Right ventricle myocardium superior (tissue), 1 donor: ENCODE data around the gene ACER3. TPM values are rescaled to one million over a fixed set of nuclear protein-coding genes. Genes with fewer than 3 reads are reported as not detected.
"Not testable (repeated sequence)": the region's sequence is repeated elsewhere in the genome, so short reads cannot be mapped to it uniquely, and the experiment has no call there.

ENCODE experiments used
- ATAC-seq: fragments of 200-7000 bp; cut with Tn5 transposase; one replicate; pipeline ENCODE4 v1.9.1; 2020; ENCODE audit warnings: mild to moderate bottlenecking; ENCODE audit not compliant: poor library complexity
- DNase-seq: peaks from one replicate; pipeline ENCODE4 v3.0.0-alpha.2; 2020
- intact Hi-C: fragments of 100-400 bp; cut with DNase I; formaldehyde crosslinking; loops from one replicate; pipeline ENCODE4 v1.11.2; 2022
- total RNA-seq: library from RNA; stranded (reverse); fragmentation: NEBNext Ultra II Directional; extraction: Animal tissue kit (Norgen Biotek cat#: 25700); gene quantifications from one replicate; pipeline ENCODE4 v1.2.1, GENCODE V29; 2021
- donor health status: DM: no; HTN: yes; CAD: no; lungs with severe emphysema.

ACER3 gene
- total RNA-seq, 1 donor from 2014 or later: 10.3 TPM

- DNase-seq, intact Hi-C loops, ATAC-seq: not testable (repeated sequence)
Observed at GRCh38 chr11:76963417-76964168, 102.9 kb downstream of the ACER3 start.

DNA sequence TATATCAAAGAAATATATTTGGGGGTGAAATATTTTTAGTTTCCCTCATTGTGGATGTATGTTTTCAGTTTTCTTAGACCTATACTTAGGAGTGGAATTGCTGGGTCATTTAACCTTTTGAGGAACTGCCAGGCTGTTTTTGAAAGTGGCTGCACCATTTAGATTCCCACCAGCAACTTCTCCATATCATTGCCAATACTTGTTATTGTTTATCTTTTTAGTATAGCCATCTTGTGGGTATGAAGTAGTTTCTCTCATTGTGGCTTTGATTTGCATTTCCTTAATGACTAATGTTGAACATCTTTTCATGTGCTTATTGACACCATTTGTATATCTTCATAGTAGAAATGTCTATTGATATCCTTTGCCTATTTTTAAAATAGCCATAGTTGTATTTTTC lies 111.3 kb downstream of the ACER3 start:
- no peak for ATAC-seq

GRCh38 chr11:76974179-76974891 lies 113.6 kb downstream of the ACER3 start:
- no peak for ATAC-seq
- intact Hi-C loops: no loop called here
- no peak for DNase-seq

More for the DNA sequence above, 111.3 kb downstream of the ACER3 start:
- intact Hi-C loops: no loop called here
- no peak for DNase-seq

DNA sequence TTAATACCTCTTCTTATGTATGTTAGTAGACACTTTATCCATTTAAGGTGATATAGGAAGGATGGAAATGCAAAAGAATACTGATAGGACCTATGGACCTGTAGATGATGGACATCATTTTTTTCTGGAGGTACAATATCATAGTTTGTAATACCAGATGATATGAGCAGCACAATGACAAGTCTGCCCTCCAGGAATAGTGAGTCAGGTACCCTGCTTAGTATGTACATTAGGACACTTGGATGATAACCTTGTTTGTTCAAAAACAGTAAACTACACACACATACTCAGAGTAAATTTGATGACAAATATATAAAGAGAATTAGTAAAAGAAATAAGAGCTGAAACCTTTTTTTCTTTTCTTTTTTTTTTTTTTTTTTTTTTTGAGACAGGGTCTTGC lies 114.8 kb downstream of the ACER3 start:
- ATAC-seq (no peak), DNase-seq (no peak)
- intact Hi-C loops: no loop called here

- ATAC-seq: no peak
- intact Hi-C loops: no loop called here
- no peak for DNase-seq
Observed at GRCh38 chr11:76977791-76978190, 117.1 kb downstream of the ACER3 start.

DNA sequence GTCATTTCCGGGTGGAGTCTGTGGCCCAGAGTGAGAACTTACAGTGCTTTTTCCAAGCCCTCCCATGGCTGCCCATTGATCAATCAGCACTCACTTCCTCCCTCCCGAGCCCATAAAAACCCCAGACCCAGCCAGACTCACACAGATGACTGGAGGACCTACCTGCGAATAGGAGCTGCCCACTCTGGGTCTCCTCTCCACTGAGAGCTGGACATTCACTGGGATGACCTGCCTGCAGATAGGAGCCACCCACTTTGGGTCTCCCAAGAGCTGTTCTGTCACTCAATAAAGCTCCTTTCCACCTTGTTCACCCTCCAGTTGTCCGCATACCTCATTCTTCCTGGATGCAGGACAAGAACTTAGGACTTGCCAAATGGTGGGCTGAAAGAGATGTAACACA lies 117.5 kb downstream of the ACER3 start:
- intact Hi-C loops: no loop called here
- no peak for DNase-seq
- ATAC-seq: no peak

GRCh38 chr11:76978818-76979217 lies 118.1 kb downstream of the ACER3 start:
- intact Hi-C loops: no loop called here
- DNase-seq: peak; percentile 47
- peak; percentile 73 for ATAC-seq

- DNase-seq (no peak), ATAC-seq (no peak)
- intact Hi-C loops: no loop called here
Observed at GRCh38 chr11:76980196-76980595, 119.5 kb downstream of the ACER3 start.

- DNase-seq (no peak), ATAC-seq (no peak)
- intact Hi-C loops: no loop called here
Observed at GRCh38 chr11:76984743-76985142, 124.0 kb downstream of the ACER3 start.

DNA sequence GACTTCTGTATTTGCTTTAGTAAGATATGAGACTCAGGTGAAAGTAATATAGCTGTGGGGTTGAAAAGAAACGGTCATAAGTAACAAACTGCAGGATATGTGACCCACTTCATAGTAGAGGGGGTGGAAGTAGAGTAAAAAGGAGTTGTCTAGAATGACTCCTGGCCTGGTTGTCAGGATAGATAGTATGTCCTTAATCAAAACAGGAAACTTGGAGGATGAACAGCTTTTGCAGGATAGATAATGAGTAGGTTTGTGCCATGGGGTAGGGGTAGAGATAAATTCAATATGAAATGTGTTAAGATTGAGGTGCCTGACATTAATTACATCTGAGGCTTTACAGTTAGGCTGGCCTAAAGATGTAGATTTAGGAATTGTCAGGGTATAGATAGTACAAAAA lies 126.5 kb downstream of the ACER3 start:
- intact Hi-C loops: no loop called here
- DNase-seq: no peak
- no peak for ATAC-seq

- ATAC-seq: no peak
- intact Hi-C loops: no loop called here
- DNase-seq: no peak
Observed at GRCh38 chr11:76990628-76991027, 129.9 kb downstream of the ACER3 start.

DNA sequence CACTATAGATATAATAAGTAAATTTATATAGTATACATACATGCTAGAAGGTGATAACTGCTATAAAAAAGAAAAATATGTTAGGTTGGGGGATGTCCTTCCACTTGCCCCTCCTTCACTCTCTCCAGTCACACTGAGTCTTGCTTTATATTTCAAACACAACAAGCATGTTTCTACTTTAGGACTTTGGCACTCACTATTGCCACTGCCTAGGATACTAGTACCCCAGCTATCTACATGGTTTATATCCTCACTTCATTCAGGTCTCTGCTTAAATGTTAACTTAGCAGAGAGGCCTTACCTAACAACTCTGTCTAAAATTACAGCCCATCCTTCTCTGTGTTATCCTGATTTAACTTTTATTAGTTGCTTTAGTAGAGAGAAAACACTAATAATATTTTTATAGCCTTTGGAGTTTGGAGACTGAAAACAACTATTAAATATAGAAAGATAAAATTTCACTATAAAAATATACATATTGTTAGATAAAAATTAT lies 134.4 kb downstream of the ACER3 start:
- ATAC-seq (no peak), DNase-seq (no peak)
- intact Hi-C loops: no loop called here

DNA sequence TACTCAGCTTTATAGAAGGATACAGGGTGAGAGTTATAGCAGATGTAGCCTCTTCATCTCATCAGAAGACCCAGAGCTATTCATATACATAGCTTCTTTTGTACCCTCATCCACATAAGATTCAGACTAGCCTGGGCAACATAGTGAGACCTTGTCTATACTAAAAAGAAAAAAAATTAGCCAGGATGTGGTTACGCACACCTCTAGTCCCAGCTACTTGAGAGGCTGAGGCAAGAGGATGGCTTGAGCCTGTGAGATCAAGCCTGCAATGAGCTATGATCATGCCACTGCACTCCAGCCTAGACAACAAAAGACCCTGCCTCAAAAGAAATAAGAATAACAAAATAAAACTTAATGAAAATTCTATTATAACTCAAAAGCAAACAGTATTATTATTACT lies 136.8 kb downstream of the ACER3 start:
- intact Hi-C loops: no loop called here
- ATAC-seq (no peak), DNase-seq (no peak)

DNA sequence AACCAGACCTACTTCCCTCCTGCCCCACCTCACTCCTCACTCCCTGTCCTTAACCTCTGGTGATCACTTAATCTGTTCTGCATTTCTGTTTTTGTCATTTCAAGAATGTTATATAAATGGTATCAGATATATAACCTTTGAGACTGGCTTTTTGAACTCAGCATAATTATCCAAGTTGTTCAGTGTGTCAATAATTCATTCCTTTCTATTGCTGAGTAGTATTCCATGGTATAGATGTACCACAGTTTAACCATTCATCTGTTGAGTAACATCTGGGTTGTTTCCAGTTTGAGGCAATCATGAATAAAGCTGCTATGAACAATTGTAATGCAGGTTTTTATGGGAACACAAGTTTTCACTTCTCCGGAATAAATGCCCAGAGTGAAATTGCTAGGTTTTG lies 138.9 kb downstream of the ACER3 start:
- no peak for ATAC-seq
- DNase-seq: no peak
- intact Hi-C loops: no loop called here

- no peak for ATAC-seq
- intact Hi-C loops: no loop called here
- DNase-seq: no peak
Observed at GRCh38 chr11:77001613-77002012, 140.9 kb downstream of the ACER3 start.

- no peak for ATAC-seq
- DNase-seq: no peak
- intact Hi-C loops: no loop called here
Observed at GRCh38 chr11:77002776-77003175, 142.1 kb downstream of the ACER3 start.

DNA sequence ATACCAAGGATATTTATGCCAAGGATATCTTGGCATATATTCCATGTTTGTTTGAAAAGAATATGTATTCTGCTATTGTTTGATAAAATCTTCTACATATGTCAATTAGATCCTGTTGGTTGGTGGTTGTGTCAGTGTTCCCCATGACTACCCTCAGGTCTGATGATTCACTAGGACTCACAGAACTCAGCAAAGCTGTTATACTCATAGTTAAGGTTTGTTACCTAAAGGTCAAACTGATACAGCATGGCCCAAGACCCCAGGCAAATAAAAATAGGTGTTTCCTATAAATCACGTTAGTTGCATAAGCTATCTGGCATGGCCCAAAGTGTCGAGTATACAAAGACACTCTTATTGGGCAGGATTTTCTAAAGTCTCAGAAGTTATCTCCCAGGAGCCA lies 143.2 kb downstream of the ACER3 start:
- DNase-seq: no peak
- no peak for ATAC-seq
- intact Hi-C loops: no loop called here

- intact Hi-C loops: no loop called here
- ATAC-seq: no peak
- no peak for DNase-seq
Observed at GRCh38 chr11:77009533-77010160, 148.9 kb downstream of the ACER3 start.

DNA sequence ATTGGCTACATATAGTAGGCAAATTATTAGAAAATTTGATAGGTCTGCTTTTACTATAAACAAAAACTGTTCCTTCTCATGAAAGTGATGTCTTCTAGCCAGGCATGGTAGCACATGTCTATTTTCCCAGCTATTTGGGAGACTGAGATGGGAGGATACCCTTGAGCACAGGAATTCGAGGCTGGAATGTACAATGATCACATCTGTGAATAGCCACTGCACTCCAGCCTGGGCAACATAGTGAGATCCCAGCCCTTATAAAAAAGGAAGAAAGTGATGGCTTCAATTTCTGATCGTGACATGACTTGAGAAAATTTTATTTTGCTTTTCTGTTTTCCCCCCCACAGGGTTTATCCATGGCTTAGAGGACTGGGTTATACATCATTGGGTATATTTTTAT lies 154.0 kb downstream of the ACER3 start:
- intact Hi-C loops: no loop called here
- no peak for ATAC-seq
- DNase-seq: no peak
